ENCODE data around the gene DSEL.

- TF ChIP-seq, protein P1, sequence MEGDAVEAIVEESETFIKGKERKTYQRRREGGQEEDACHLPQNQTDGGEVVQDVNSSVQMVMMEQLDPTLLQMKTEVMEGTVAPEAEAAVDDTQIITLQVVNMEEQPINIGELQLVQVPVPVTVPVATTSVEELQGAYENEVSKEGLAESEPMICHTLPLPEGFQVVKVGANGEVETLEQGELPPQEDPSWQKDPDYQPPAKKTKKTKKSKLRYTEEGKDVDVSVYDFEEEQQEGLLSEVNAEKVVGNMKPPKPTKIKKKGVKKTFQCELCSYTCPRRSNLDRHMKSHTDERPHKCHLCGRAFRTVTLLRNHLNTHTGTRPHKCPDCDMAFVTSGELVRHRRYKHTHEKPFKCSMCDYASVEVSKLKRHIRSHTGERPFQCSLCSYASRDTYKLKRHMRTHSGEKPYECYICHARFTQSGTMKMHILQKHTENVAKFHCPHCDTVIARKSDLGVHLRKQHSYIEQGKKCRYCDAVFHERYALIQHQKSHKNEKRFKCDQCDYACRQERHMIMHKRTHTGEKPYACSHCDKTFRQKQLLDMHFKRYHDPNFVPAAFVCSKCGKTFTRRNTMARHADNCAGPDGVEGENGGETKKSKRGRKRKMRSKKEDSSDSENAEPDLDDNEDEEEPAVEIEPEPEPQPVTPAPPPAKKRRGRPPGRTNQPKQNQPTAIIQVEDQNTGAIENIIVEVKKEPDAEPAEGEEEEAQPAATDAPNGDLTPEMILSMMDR (conservative IDR thresholded peaks at IDR 0.05) = no peak
- no peak for TF ChIP-seq ZFX (IDR thresholded peaks at IDR 0.05)
These were observed 34.5 kb upstream of the DSEL start for GRCh38 chr18:67550872-67551520.
